Endothelial cell of umbilical vein (primary cell): ENCODE data around the gene ACKR3. TPM values are rescaled to one million over a fixed set of nuclear protein-coding genes. Genes with fewer than 3 reads are reported as not detected.

Experiments used
- BruUV-seq: library from RNA; stranded (reverse); fragments of 400-500 nt; replicated peaks from 2 replicates; lab custom pipeline; 2021; lab: Mats Ljungman, UMichigan
- CTCF ChIA-PET: fragments of 300-600, 350-600 bp; sonication (Branson Sonifier 250); formaldehyde crosslinking; loops from one replicate; lab custom pipeline; 2021; ENCODE audit warnings: antibody characterized with exemption, inconsistent platforms; lab: Charles Lee
- POLR2A ChIA-PET: fragments of 300-600, 350-600 bp; sonication (Branson Sonifier 250); formaldehyde crosslinking; loops from one replicate; lab custom pipeline; 2021; ENCODE audit warnings: antibody characterized with exemption, inconsistent platforms; lab: Charles Lee
- DNase-seq: peaks from one replicate; pipeline ENCODE4 v3.0.0-alpha.2; 2011; ENCODE audit warnings: low read depth, low spot score
- FAIRE-seq: peaks from 2 replicates; lab custom pipeline; 2011; peaks lifted over from hg19 to GRCh38; lab: Jason Lieb, UNC
- H2AFZ ChIP-seq: 2 replicates; pipeline ENCODE4 v1.6.0; 2012; ENCODE audit warnings: low read depth, low read length, control low read depth, inconsistent platforms
- H3K27ac ChIP-seq: 2 replicates; pipeline ENCODE4 v1.5.1; 2011; ENCODE audit warnings: low read depth, mild to moderate bottlenecking, control low read depth, low read length, moderate library complexity; ENCODE audit not compliant: insufficient read depth
- H3K27me3 ChIP-seq, 2 experiments: 2 replicates each; pipeline versions ENCODE4 v1.6.0 to v1.6.1; 2011; ENCODE audit warnings: low read length in 2 of 2, mixed read lengths in 1 of 2; ENCODE audit not compliant: control insufficient read depth in 2 of 2, insufficient read depth in 2 of 2
- H3K36me3 ChIP-seq, 2 experiments: 2 replicates in 1 of 2; 3 replicates in 1 of 2; pipeline ENCODE4 v1.5.1; 2011; ENCODE audit warnings: low read length in 2 of 2, mild to moderate bottlenecking in 1 of 2, moderate library complexity in 1 of 2; ENCODE audit not compliant: control insufficient read depth in 2 of 2, insufficient read depth in 2 of 2; ENCODE audit errors: extremely low read depth in 1 of 2
- H3K4me1 ChIP-seq: 3 replicates; pipeline ENCODE4 v1.5.1; 2011; ENCODE audit warnings: mild to moderate bottlenecking, low read length; ENCODE audit not compliant: control insufficient read depth, insufficient read depth; ENCODE audit errors: extremely low read depth
- H3K4me2 ChIP-seq: 2 replicates; pipeline ENCODE4 v1.6.1; 2011; ENCODE audit warnings: low read length, control low read depth, mixed read lengths; ENCODE audit not compliant: insufficient read depth
- H3K4me3 ChIP-seq, 3 experiments: fragments of 200-600 bp in 1 of 3; sonication (generic), shearing (Covaris generic) in 1 of 3; replicated peaks in 1 of 3; 2 replicates each; pipeline ENCODE4 v1.5.1; 2011 to 2016; ENCODE audit warnings: control low read depth in 3 of 3, low read length in 3 of 3, mild to moderate bottlenecking in 2 of 3, inconsistent platforms in 1 of 3, low read depth in 1 of 3, moderate library complexity in 1 of 3; ENCODE audit not compliant: insufficient read depth in 1 of 3
- H3K79me2 ChIP-seq: 2 replicates; pipeline ENCODE4 v1.6.0; 2012; ENCODE audit warnings: low read length, inconsistent platforms; ENCODE audit not compliant: control insufficient read depth, insufficient read depth
- H3K9ac ChIP-seq: replicated peaks from 2 replicates; pipeline ENCODE3; 2011; ENCODE audit warnings: low read length, control low read depth; ENCODE audit not compliant: insufficient read depth; ENCODE audit errors: extremely low read depth
- H3K9me1 ChIP-seq: replicated peaks from 3 replicates; pipeline ENCODE4 v1.6.0; 2011; ENCODE audit warnings: mild to moderate bottlenecking, low read length; ENCODE audit not compliant: control insufficient read depth, insufficient read depth; ENCODE audit errors: extremely low read depth
- H3K9me3 ChIP-seq: replicated peaks from 2 replicates; pipeline ENCODE4 v1.5.1; 2012; ENCODE audit warnings: low read length, inconsistent platforms; ENCODE audit not compliant: control insufficient read depth, insufficient read depth
- H4K20me1 ChIP-seq: replicated peaks from 2 replicates; pipeline ENCODE3; 2011; ENCODE audit warnings: mild to moderate bottlenecking, low read length; ENCODE audit not compliant: control insufficient read depth, insufficient read depth; ENCODE audit errors: extremely low read depth
- CTCF ChIP-seq, 2 donors: IDR thresholded peaks; 1 replicate in 1 of 2; 2 replicates in 1 of 2; pipeline ENCODE4 v1.5.1; 2011; ENCODE audit warnings: low read length in 2 of 2, mild to moderate bottlenecking in 2 of 2, moderate library complexity in 2 of 2, control low read depth in 1 of 2, inconsistent platforms in 1 of 2, low read depth in 1 of 2; ENCODE audit not compliant: insufficient read depth in 1 of 2; ENCODE audit errors: extremely low read depth in 1 of 2
- EZH2 ChIP-seq: IDR thresholded peaks from 2 replicates; pipeline ENCODE4 v1.6.1; 2012; ENCODE audit warnings: borderline replicate concordance, low read depth, mild to moderate bottlenecking, moderate library complexity, low read length, inconsistent platforms; ENCODE audit not compliant: severe bottlenecking
- FOS ChIP-seq: IDR thresholded peaks from 2 replicates; pipeline ENCODE4 v1.6.1; 2011; ENCODE audit warnings: mild to moderate bottlenecking, low read length, moderate library complexity, borderline replicate concordance; ENCODE audit not compliant: insufficient read depth
- GATA2 ChIP-seq: IDR thresholded peaks from 2 replicates; pipeline ENCODE4 v1.7.0; 2011; ENCODE audit warnings: low read depth, mild to moderate bottlenecking, moderate library complexity, mixed read lengths, low read length; ENCODE audit not compliant: insufficient read length, insufficient read depth
- JUN ChIP-seq: IDR thresholded peaks from 2 replicates; pipeline ENCODE4 v1.6.1; 2011; ENCODE audit warnings: borderline replicate concordance, low read depth; ENCODE audit not compliant: insufficient read length, insufficient read depth
- MAX ChIP-seq: IDR thresholded peaks from 2 replicates; pipeline ENCODE4 v1.6.1; 2011; ENCODE audit not compliant: insufficient read depth, insufficient read length
- MYC ChIP-seq: IDR thresholded peaks from one replicate; pipeline ENCODE4 v1.6.1; 2011; ENCODE audit warnings: mild to moderate bottlenecking, low read depth, low read length
- POLR2A ChIP-seq: IDR thresholded peaks from 2 replicates; pipeline ENCODE4 v1.6.1; 2012; ENCODE audit warnings: low read depth, mild to moderate bottlenecking, control low read depth, low read length
- POLR2AphosphoS5 ChIP-seq: IDR thresholded peaks from 2 replicates; pipeline ENCODE4 v1.6.1; 2012; ENCODE audit warnings: low read depth, mild to moderate bottlenecking, control low read depth, low read length, moderate library complexity; ENCODE audit not compliant: insufficient read depth
- dilution Hi-C: fragments of 300-500 bp; cut with MboI; formaldehyde crosslinking; loops from one replicate; pipeline ENCODE4 v1.15.0; 2019; ENCODE audit warnings: low sequenced_read_pairs; ENCODE audit not compliant: extremely low pct_ligation_motif_present
- intact Hi-C: fragments of 100-400 bp; cut with micrococcal nuclease; formaldehyde crosslinking; loops from one replicate; pipeline ENCODE4 v1.10.0; 2022
- polyA plus RNA-seq, 4 experiments: library from polyadenylated mRNA; depleted of rRNA in 3 of 4; stranded (reverse) in 3 of 4; unstranded in 1 of 4; fragments of >200 nt; gene quantifications; 2 replicates each; pipeline versions ENCODE4 v1.2.1 to v1.2.3, GENCODE V29; 2011 to 2012; ENCODE audit warnings: missing spikeins in 1 of 4
- total RNA-seq: library from RNA; stranded (reverse); gene quantifications from 2 replicates; pipeline ENCODE4 v1.2.3, GENCODE V29; 2021

The ACKR3 gene
- total and polyA plus RNA-seq, 2 donors (not counting 3 experiments of a cell fraction or from before 2014, with no cell fraction given), result 31.1 to 428 TPM

- Histone ChIP-seq H3K79me2 (no peaks in the 10 kb centered on the region), H4K20me1 (no peaks in the 10 kb centered on the region), H3K4me3 (no peak overlapping the region), H3K36me3 (no peaks in the 10 kb centered on the region), H3K4me2 (no peak overlapping the region), H3K27ac (no peak overlapping the region), H3K9ac (no peak overlapping the region), H3K4me1 (no peaks in the 10 kb centered on the region), H3K9me1 (no peaks in the 10 kb centered on the region), H2AFZ (no peak overlapping the region), H3K9me3 (no peaks in the 10 kb centered on the region), H3K27me3 (no peaks in the 10 kb centered on the region)
- no peak for FAIRE-seq
- CTCF ChIA-PET, result no interaction called here
- BruUV-seq, result no TSS peak
- TF ChIP-seq MAX (no peak), GATA2 (no peak), MYC (no peak), POLR2A (no peak), JUN (no peak), CTCF (IDR thresholded peaks at IDR 0.05; ENCODE audit: extremely low read depth in 1 of 2, insufficient read depth in 1 of 2, low read depth in 1 of 2, low read length in 2 of 2) (no peak), EZH2 (no peak), POLR2AphosphoS5 (no peak), FOS (no peak)
- POLR2A ChIA-PET, result no interaction called here
- dilution Hi-C loops, result no loop called here
- DNase-seq, result no peak
- intact Hi-C loops, result no loop called here
These were observed 23.7 kb upstream of the ACKR3 start for GRCh38 chr2:236545814-236546480.
